HepG2 (cell line): ENCODE results near the gene CAPN10. TPM values are rescaled to one million over a fixed set of nuclear protein-coding genes. Genes with fewer than 3 reads are reported as not detected.

Experiments
- DDIT3 ChIP-seq: sonication (generic); formaldehyde crosslinking; IDR thresholded peaks from 2 replicates; pipeline ENCODE4 v1.4.0; 2020; ENCODE audit warnings: mild to moderate bottlenecking, missing genetic modification reagents
- ELF1 ChIP-seq: sonication (generic); formaldehyde crosslinking; IDR thresholded peaks from 2 replicates; pipeline ENCODE4 v1.4.0; 2020; ENCODE audit warnings: missing genetic modification reagents
- FIP1L1 ChIP-seq: fragments of 200-400 bp; formaldehyde crosslinking; IDR thresholded peaks from 2 replicates; pipeline ENCODE4 v1.6.1; 2018; ENCODE audit warnings: low read depth, mild to moderate bottlenecking, low read length, moderate library complexity, borderline replicate concordance; ENCODE audit not compliant: insufficient read depth
- FOXA3 ChIP-seq: IDR thresholded peaks from 2 replicates; pipeline ENCODE4 v1.6.1; 2016; ENCODE audit warnings: missing genetic modification reagents, missing compliant biosample characterization
- GABPB1 ChIP-seq: IDR thresholded peaks from 2 replicates; pipeline ENCODE4 v1.6.1; 2016; ENCODE audit warnings: mild to moderate bottlenecking, missing genetic modification reagents, moderate library complexity, missing compliant biosample characterization
- HNF4G ChIP-seq, 2 experiments: sonication (generic) in 1 of 2; formaldehyde crosslinking in 1 of 2; IDR thresholded peaks; 2 replicates each; pipeline versions ENCODE4 v1.4.0 to v1.6.1; 2011 to 2020; ENCODE audit warnings: borderline replicate concordance in 2 of 2, low read depth in 2 of 2, mild to moderate bottlenecking in 2 of 2, low read length in 1 of 2, missing genetic modification reagents in 1 of 2, moderate library complexity in 1 of 2
- IKZF1 ChIP-seq: fragments of 450-650 bp; IDR thresholded peaks from 2 replicates; pipeline ENCODE4 v1.7.1; 2016
- MAFK ChIP-seq, 2 experiments: IDR thresholded peaks in 1 of 2; conservative IDR thresholded peaks in 1 of 2; 2 replicates each; pipeline ENCODE4 v1.6.1; 2011; ENCODE audit warnings: improper control_type of control experiment in 2 of 2, low read length in 2 of 2
- MATR3 ChIP-seq: sonication (generic); formaldehyde crosslinking; IDR thresholded peaks from 2 replicates; pipeline ENCODE4 v1.4.0; 2020; ENCODE audit warnings: missing genetic modification reagents
- MNT ChIP-seq: fragments of 450-650 bp; IDR thresholded peaks from 2 replicates; pipeline ENCODE4 v1.6.1; 2016
- MXI1 ChIP-seq: IDR thresholded peaks from 3 replicates; pipeline ENCODE4 v1.6.1; 2012; ENCODE audit warnings: low read depth, low read length, inconsistent platforms, borderline replicate concordance
- PAXIP1 ChIP-seq: sonication (generic); formaldehyde crosslinking; conservative IDR thresholded peaks from 2 replicates; pipeline ENCODE4 v1.4.0; 2020; ENCODE audit warnings: mild to moderate bottlenecking, missing genetic modification reagents, moderate library complexity
- PCBP1 ChIP-seq: fragments of 200-400 bp; formaldehyde crosslinking; IDR thresholded peaks from 2 replicates; pipeline ENCODE4 v1.6.1; 2017; ENCODE audit warnings: mild to moderate bottlenecking, low read depth, low read length, borderline replicate concordance
- POLR2G ChIP-seq: fragments of 200-400 bp; formaldehyde crosslinking; IDR thresholded peaks from 2 replicates; pipeline ENCODE4 v1.6.1; 2018; ENCODE audit warnings: mild to moderate bottlenecking, low read depth, low read length, moderate library complexity
- RELA ChIP-seq: sonication (generic); formaldehyde crosslinking; IDR thresholded peaks from 2 replicates; pipeline ENCODE4 v1.4.0; 2020; ENCODE audit warnings: missing genetic modification reagents
- SUZ12 ChIP-seq: fragments of 150-350 bp; IDR thresholded peaks from 2 replicates; pipeline ENCODE4 v1.6.1; 2014; ENCODE audit warnings: low read depth, low read length
- YEATS2 ChIP-seq: sonication (generic); formaldehyde crosslinking; IDR thresholded peaks from 2 replicates; pipeline ENCODE4 v1.4.0; 2020; ENCODE audit warnings: missing genetic modification reagents, borderline replicate concordance
- ZFP36L2 ChIP-seq: sonication (generic); formaldehyde crosslinking; IDR thresholded peaks from 2 replicates; pipeline ENCODE4 v1.4.0; 2020; ENCODE audit warnings: missing genetic modification reagents
- ZNF101 ChIP-seq: sonication (generic); formaldehyde crosslinking; IDR thresholded peaks from 2 replicates; pipeline ENCODE4 v1.4.0; 2020; ENCODE audit warnings: mild to moderate bottlenecking, low read depth, missing genetic modification reagents, borderline replicate concordance
- ZNF205 ChIP-seq: IDR thresholded peaks from 2 replicates; pipeline ENCODE4 v1.6.1; 2018; ENCODE audit warnings: missing biosample characterization, missing genetic modification reagents
- ZNF225 ChIP-seq: sonication (generic); formaldehyde crosslinking; IDR thresholded peaks from 2 replicates; pipeline ENCODE4 v1.4.0; 2020; ENCODE audit warnings: mild to moderate bottlenecking, missing genetic modification reagents
- ZNF263 ChIP-seq: sonication (generic); formaldehyde crosslinking; IDR thresholded peaks from 2 replicates; pipeline ENCODE4 v1.4.0; 2020; ENCODE audit warnings: missing genetic modification reagents
- ZNF296 ChIP-seq: sonication (generic); formaldehyde crosslinking; conservative IDR thresholded peaks from 2 replicates; pipeline ENCODE4 v1.5.0; 2020; ENCODE audit warnings: mild to moderate bottlenecking, missing genetic modification reagents
- ZNF3 ChIP-seq: IDR thresholded peaks from 2 replicates; pipeline ENCODE4 v1.7.0; 2017; ENCODE audit warnings: inconsistent platforms
- ZSCAN31 ChIP-seq: sonication (generic); formaldehyde crosslinking; IDR thresholded peaks from 2 replicates; pipeline ENCODE4 v1.5.0; 2020; ENCODE audit warnings: low read depth, mild to moderate bottlenecking, missing genetic modification reagents
- polyA plus RNA-seq, 8 experiments: library from polyadenylated mRNA; depleted of rRNA in 3 of 8; stranded (reverse) in 7 of 8; unstranded in 1 of 8; fragments of >200 nt; fragmentation: Illumina TruSeq in 4 of 8; extraction: Trizol in 4 of 8; gene quantifications; 2 replicates each; pipeline versions ENCODE4 v1.2.1 to v1.2.3, GENCODE V29; 2011 to 2016; ENCODE audit warnings: low read depth in 4 of 8, missing spikeins in 1 of 8, mixed read lengths in 1 of 8; ENCODE audit not compliant: insufficient read depth in 1 of 8
- total RNA-seq, 5 experiments: library from RNA; depleted of rRNA; stranded (reverse); fragments of >200 nt; fragmentation: Illumina TruSeq; extraction: Trizol; gene quantifications; 2 replicates each; pipeline ENCODE4 v1.2.3, GENCODE V29; 2016; ENCODE audit warnings: low read depth in 1 of 5

Gene CAPN10
- total and polyA plus RNA-seq, 2 of the 13 experiments (the other 11 are each of a cell fraction or from before 2014, with no cell fraction given) = 27.6 to 32.4 TPM

GRCh38 chr2:240579771-240580614, 6.5 kb upstream of the CAPN10 start (continued):
- TF ChIP-seq POLR2G (no peak; the same call in none of the 2 replicates), GABPB1 (CRISPR knock-in tag) (peak; percentile 69), ZNF101 (CRISPR knock-in tag) (no peak), SUZ12 (no peak), RELA (CRISPR knock-in tag) (no peak), MAFK (conservative IDR thresholded peaks at IDR 0.05 in 1 of 2, IDR thresholded peaks at IDR 0.05 in 1 of 2; ENCODE audit: low read length in 2 of 2) (no peak), YEATS2 (CRISPR knock-in tag) (peak; percentile 63; the same call in 1 of the 2 replicates), ZNF3 (CRISPR knock-in tag) (no peak), PCBP1 (no peak), MXI1 (peak; percentile 96), ZNF296 (CRISPR knock-in tag) (no peak), ZNF263 (peak; percentile 64), ZFP36L2 (CRISPR knock-in tag) (peak; percentile 89), ZNF205 (CRISPR knock-in tag) (no peak; the same call in 1 of the 2 replicates), MATR3 (no peak), FIP1L1 (peak; percentile 50; the same call in 1 of the 2 replicates), ZNF225 (CRISPR knock-in tag) (peak; percentile 76; the same call in 1 of the 2 replicates), FOXA3 (CRISPR knock-in tag) (peak; percentile 37; the same call in 1 of the 2 replicates), HNF4G (IDR thresholded peaks at IDR 0.05; ENCODE audit: borderline replicate concordance, low read depth, low read length) (peak; percentile 65), HNF4G (CRISPR knock-in tag; IDR thresholded peaks at IDR 0.05; ENCODE audit: borderline replicate concordance, low read depth) (peak; percentile 80), MNT (peak; percentile 89), DDIT3 (no peak), ELF1 (CRISPR knock-in tag) (peak; percentile 49; the same call in 1 of the 2 replicates), PAXIP1 (CRISPR knock-in tag) (peak; percentile 84), IKZF1 (no peak), ZSCAN31 (CRISPR knock-in tag) (peak; percentile 67; the same call in 1 of the 2 replicates)
